H1 (cell line): ENCODE measurements around the gene AAMDC. TPM values are rescaled to one million over a fixed set of nuclear protein-coding genes. Genes with fewer than 3 reads are reported as not detected.

Experiments
- ASH2L ChIP-seq: fragments of 200-600, 300-600 bp; sonication (generic); IDR thresholded peaks from one replicate; pipeline ENCODE4 v1.7.1; 2017; ENCODE audit warnings: low read length
- CEBPB ChIP-seq: IDR thresholded peaks from 2 replicates; pipeline ENCODE4 v1.6.1; 2012; ENCODE audit warnings: low read depth, low read length
- CHD2 ChIP-seq: IDR thresholded peaks from 2 replicates; pipeline ENCODE4 v1.6.1; 2012; ENCODE audit warnings: low read length, improper control_type of control experiment
- EGR1 ChIP-seq: IDR thresholded peaks from 2 replicates; pipeline ENCODE4 v1.6.1; 2011; ENCODE audit warnings: low read depth, low read length, borderline replicate concordance
- GABPA ChIP-seq: IDR thresholded peaks from 2 replicates; pipeline ENCODE4 v1.6.1; 2011; ENCODE audit warnings: mild to moderate bottlenecking, low read length, moderate library complexity, borderline replicate concordance; ENCODE audit not compliant: insufficient read depth
- GTF2F1 ChIP-seq: IDR thresholded peaks from 2 replicates; pipeline ENCODE4 v1.6.1; 2012; ENCODE audit warnings: low read depth, low read length, improper control_type of control experiment, borderline replicate concordance
- HDAC2 ChIP-seq, 2 experiments: fragments of 300-600 bp in 1 of 2; sonication (generic) in 1 of 2; IDR thresholded peaks; 2 replicates each; pipeline ENCODE4 v1.6.1; 2011 to 2012; ENCODE audit warnings: low read depth in 2 of 2, low read length in 2 of 2, mild to moderate bottlenecking in 2 of 2, moderate library complexity in 2 of 2, borderline replicate concordance in 1 of 2, inconsistent platforms in 1 of 2
- HDAC6 ChIP-seq: IDR thresholded peaks from one replicate; pipeline ENCODE4 v1.7.1; 2012; ENCODE audit warnings: low read depth, mild to moderate bottlenecking, inconsistent platforms, low read length, moderate library complexity
- JUN ChIP-seq: IDR thresholded peaks from 2 replicates; pipeline ENCODE4 v1.6.1; 2011; ENCODE audit warnings: low read depth, mild to moderate bottlenecking, improper control_type of control experiment, low read length
- MAFK ChIP-seq: IDR thresholded peaks from 2 replicates; pipeline ENCODE4 v1.6.1; 2012; ENCODE audit warnings: low read depth, mild to moderate bottlenecking, improper control_type of control experiment, low read length
- NANOG ChIP-seq: IDR thresholded peaks from 2 replicates; pipeline ENCODE4 v1.6.1; 2011; ENCODE audit warnings: low read length, low read depth, mild to moderate bottlenecking, inconsistent platforms; ENCODE audit not compliant: insufficient read depth, poor library complexity, severe bottlenecking
- NRF1 ChIP-seq: IDR thresholded peaks from 2 replicates; pipeline ENCODE4 v1.6.1; 2011; ENCODE audit warnings: mild to moderate bottlenecking, low read depth, low read length, improper control_type of control experiment
- PHF8 ChIP-seq: fragments of 200-600 bp; sonication (generic); conservative IDR thresholded peaks from 2 replicates; pipeline ENCODE4 v1.7.1; 2012; ENCODE audit warnings: low read depth, mild to moderate bottlenecking, inconsistent platforms, low read length, moderate library complexity
- POLR2A ChIP-seq, 2 experiments: IDR thresholded peaks; 1 replicate in 1 of 2; 2 replicates in 1 of 2; pipeline ENCODE4 v1.6.1; 2011; ENCODE audit warnings: low read depth in 2 of 2, low read length in 2 of 2, mild to moderate bottlenecking in 2 of 2; ENCODE audit errors: control extremely low read depth in 1 of 2
- POU5F1 ChIP-seq: IDR thresholded peaks from 2 replicates; pipeline ENCODE4 v1.6.1; 2011; ENCODE audit warnings: low read depth, mild to moderate bottlenecking, low read length, moderate library complexity
- RFX5 ChIP-seq: IDR thresholded peaks from 2 replicates; pipeline ENCODE4 v1.6.1; 2011; ENCODE audit warnings: low read depth, low read length, improper control_type of control experiment, borderline replicate concordance
- RXRA ChIP-seq: IDR thresholded peaks from 2 replicates; pipeline ENCODE4 v1.6.1; 2011; ENCODE audit warnings: low read depth, mild to moderate bottlenecking, low read length, moderate library complexity; ENCODE audit not compliant: insufficient read depth
- SIN3A ChIP-seq, 2 experiments: IDR thresholded peaks in 1 of 2; conservative IDR thresholded peaks in 1 of 2; 2 replicates each; pipeline ENCODE4 v1.6.1; 2011 to 2012; ENCODE audit warnings: low read length in 2 of 2, improper control_type of control experiment in 1 of 2, low read depth in 1 of 2, mild to moderate bottlenecking in 1 of 2
- SIRT6 ChIP-seq: IDR thresholded peaks from one replicate; pipeline ENCODE4 v1.7.1; 2012; ENCODE audit warnings: low read length, inconsistent platforms
- SIX5 ChIP-seq: IDR thresholded peaks from 2 replicates; pipeline ENCODE4 v1.6.1; 2011; ENCODE audit warnings: mild to moderate bottlenecking, low read depth, low read length
- SP4 ChIP-seq: IDR thresholded peaks from 2 replicates; pipeline ENCODE4 v1.6.1; 2012; ENCODE audit warnings: low read length, inconsistent platforms
- SRF ChIP-seq: IDR thresholded peaks from 2 replicates; pipeline ENCODE4 v1.6.1; 2011; ENCODE audit warnings: mild to moderate bottlenecking, low read depth, low read length, moderate library complexity
- TAF1 ChIP-seq: IDR thresholded peaks from 2 replicates; pipeline ENCODE4 v1.6.1; 2011; ENCODE audit warnings: mild to moderate bottlenecking, low read depth, low read length
- TEAD4 ChIP-seq: IDR thresholded peaks from 2 replicates; pipeline ENCODE4 v1.6.1; 2012; ENCODE audit warnings: low read depth, low read length, inconsistent platforms, mixed read lengths
- ZNF274 ChIP-seq: IDR thresholded peaks from 2 replicates; pipeline ENCODE4 v1.7.0; 2012; ENCODE audit warnings: low read length, borderline replicate concordance; ENCODE audit errors: extremely low read depth
- polyA plus RNA-seq, 7 experiments: library from polyadenylated mRNA; depleted of rRNA in 3 of 7; stranded (reverse) in 5 of 7; unstranded in 2 of 7; fragments of >200 nt in 5 of 7; fragments of 200-250 nt in 2 of 7; gene quantifications; 1 replicate in 5 of 7; 2 replicates in 1 of 7; 4 replicates in 1 of 7; pipeline versions ENCODE4 v1.2.1 to v1.2.3, GENCODE V29; 2011 to 2013; ENCODE audit warnings: missing spikeins in 2 of 7, mixed read lengths in 2 of 7
- total RNA-seq: library from RNA; stranded (reverse); fragmentation: NEBNext Ultra II Directional; extraction: Animal tissue kit (Norgen Biotek cat#: 25700); gene quantifications from 2 replicates; pipeline ENCODE4 v1.2.1, GENCODE V29; 2021

AAMDC gene
- total and polyA plus RNA-seq, 2 of the 8 experiments (the other 6 are each of a cell fraction or from before 2014, with no cell fraction given), result 17.2 to 19.5 TPM

DNA sequence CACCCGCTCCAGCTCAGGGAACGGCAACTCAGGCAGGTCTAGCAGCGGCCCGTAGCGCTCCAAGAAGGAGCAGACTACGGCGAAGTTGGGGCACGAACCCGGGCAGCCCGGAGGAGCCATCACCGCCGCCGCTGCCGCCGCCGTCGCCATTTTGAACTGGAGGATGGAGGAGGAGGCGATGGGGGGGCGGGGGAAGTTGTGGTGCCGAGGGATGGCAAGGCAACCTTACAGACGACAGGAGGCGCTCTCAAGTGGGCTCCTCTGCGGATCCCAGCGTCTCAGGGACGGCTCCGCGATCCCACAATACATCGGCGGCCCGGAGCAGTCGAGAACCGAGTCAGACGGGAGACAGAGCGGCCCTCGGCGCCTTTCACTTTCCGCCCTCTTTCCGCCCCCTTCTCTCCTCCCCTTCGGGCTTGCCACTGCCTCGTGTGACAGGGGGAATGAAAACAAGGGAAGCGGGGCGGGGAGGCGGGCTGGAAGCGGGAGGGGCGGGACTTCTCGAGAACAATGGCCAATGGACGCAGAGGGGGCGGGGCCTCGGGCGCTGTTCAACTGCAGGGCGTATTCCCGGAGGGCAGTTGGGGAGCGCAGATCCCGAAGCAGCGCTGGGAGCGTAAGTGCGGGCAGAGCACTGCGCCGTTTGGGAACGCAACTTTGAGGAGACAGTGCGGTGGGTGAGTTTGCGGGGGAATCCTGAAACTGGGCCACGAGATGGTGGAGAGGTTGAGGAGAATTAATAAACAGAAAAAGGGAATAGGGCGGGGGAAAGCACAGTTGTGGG lies at the start of gene AAMDC, which contains the start of gene RSF1 (continued):
- TF ChIP-seq POU5F1 (no peak), CHD2 (no peak), SIRT6 (no peak), PHF8 (peak; percentile 75; the same call in 1 of the 2 replicates), POLR2A (IDR thresholded peaks at IDR 0.05; ENCODE audit: control extremely low read depth in 1 of 2, low read depth in 2 of 2, low read length in 2 of 2) (peak; percentile 41 to 61; a peak in 2 of 3 replicates), RXRA (no peak), TEAD4 (no peak), CEBPB (no peak), GTF2F1 (no peak), NRF1 (no peak), ZNF274 (no peak), JUN (no peak), MAFK (no peak), ASH2L (no peak), NANOG (no peak), RFX5 (no peak), GABPA (no peak), TAF1 (peak; percentile 85), HDAC2 (IDR thresholded peaks at IDR 0.05; ENCODE audit: borderline replicate concordance in 1 of 2, low read depth in 2 of 2, low read length in 2 of 2) (0 out of 4 replicates have a peak, but pooled peaks have one; percentile 26 to 46), HDAC6 (no peak), SRF (peak; percentile 75), EGR1 (peak; percentile 32), SIX5 (no peak), SP4 (0 out of 2 replicates have a peak, but pooled peaks have one; percentile 73), SIN3A (conservative IDR thresholded peaks at IDR 0.05 in 1 of 2, IDR thresholded peaks at IDR 0.05 in 1 of 2; ENCODE audit: low read depth in 1 of 2, low read length in 2 of 2) (peak; percentile 48 to 55; a peak in 2 of 4 replicates)
